GM21723 (cell line): ENCODE results near the gene RNF214.

ENCODE experiments used
- ATAC-seq: cut with Tn5 transposase; IDR thresholded peaks from one replicate; pipeline ENCODE4 v1.9.1; 2021; ENCODE audit warnings: mild to moderate bottlenecking, moderate library complexity; ENCODE audit not compliant: unreplicated experiment

RNF214 gene

DNA sequence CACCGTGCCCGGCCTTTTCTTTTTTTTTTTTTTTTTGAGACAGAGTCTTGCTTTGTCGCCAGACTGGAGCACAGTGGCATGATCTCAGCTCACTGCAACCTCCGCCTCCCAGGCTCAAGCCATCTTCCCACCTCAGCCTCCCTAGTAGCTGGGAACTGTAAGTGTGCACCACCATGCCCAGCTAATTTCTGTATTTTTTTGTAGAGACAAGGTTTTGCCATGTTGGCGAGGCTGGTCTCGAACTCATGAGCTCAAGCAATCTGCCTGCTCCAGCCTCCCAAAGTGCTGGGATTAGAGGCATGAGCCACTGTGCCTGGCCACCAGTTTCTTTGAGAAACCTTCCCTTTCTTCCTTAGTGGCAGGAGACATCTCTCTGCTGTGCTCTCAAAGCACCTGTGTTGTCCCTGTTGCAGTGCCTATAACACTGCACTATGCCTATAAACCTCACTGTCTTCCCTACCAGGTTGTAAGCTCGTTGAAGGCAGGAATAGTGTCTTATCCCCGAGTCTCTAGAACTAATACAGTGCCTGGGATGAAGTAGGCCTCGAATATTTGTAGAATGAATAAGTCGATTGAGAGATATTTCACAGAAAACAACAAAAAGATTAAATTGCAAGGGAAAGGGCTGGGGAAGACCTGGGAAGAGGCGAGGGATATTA is 19.6 kb upstream of the RNF214 start:
- ATAC-seq, result no peak

DNA sequence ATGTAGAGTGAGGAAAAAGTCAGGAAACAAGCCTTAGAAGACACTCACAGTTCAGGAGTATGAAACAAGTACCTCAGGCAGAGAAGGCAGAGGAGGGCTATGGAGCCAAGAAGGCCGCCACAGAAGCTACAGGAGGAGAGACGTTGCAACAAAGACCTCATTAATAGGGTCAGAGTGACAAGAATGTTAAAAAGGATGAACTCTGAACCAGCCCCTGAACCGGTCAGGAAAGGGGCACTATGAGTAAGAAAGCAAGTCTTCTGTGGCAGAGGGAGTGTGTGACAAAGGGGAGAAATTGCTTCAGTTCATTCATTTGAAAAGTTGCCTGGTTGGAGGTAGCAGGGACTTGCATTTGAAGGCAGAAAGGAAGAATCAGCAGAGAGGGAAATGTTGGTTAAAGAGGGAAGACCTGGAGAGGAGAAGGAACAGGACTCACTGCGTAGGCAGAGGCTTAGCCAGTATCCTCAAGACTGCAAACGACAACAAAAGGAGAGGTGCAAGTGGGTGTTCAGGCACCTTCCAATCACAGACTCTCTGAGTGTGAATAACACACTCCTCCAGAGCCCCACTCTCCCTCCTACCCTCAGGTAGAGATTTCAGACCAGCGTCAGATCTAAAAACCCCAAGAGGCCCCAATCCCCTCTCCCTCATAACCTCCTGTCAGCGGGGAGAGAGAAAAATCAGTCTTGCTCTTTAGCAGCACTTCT is 17.9 kb upstream of the RNF214 start:
- ATAC-seq, result no peak

DNA sequence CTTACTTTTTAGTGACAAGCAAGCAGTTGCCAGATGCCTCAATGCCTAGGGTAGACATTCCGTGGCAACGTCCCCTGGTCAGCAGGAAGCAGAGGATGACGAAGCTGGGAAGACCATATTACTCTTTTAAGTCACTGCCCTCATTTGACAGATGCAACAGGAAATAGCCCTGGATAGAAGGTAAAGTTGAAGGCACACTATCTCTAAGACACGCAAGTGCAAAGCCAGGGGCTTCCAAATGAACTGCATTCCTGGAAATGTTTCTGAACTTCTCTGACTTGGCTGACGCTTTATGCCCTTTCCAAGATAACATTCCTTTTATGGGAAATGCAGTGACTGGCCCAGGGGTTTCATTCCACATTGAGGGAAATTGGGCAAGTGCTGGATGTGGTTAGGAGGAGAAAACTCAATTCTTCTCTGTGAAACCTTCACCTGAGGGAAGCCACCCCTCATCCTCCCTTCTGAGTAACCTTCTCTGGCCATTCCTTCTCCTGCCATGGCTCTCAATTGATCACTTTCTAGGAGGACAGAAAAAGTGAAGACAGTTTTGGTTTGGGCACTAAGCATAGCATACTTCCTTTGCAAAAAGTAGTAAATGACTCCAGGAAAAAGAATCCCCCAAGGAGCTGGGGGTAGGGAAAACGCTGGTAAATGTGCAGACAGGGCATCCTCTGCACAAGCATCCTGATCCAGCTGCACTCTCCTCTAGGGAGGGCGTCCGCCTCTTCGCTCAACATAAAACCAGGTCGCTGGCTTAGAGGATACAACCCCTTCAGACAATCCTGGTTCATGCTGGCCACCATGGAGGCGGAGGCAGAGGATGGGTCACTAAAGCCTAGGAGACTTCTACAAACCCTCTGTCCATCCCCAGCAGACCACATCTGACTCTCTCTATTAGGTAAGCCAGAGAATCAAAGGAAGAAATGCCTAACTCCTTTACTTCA is 15.1 kb upstream of the RNF214 start:
- no peak for ATAC-seq

DNA sequence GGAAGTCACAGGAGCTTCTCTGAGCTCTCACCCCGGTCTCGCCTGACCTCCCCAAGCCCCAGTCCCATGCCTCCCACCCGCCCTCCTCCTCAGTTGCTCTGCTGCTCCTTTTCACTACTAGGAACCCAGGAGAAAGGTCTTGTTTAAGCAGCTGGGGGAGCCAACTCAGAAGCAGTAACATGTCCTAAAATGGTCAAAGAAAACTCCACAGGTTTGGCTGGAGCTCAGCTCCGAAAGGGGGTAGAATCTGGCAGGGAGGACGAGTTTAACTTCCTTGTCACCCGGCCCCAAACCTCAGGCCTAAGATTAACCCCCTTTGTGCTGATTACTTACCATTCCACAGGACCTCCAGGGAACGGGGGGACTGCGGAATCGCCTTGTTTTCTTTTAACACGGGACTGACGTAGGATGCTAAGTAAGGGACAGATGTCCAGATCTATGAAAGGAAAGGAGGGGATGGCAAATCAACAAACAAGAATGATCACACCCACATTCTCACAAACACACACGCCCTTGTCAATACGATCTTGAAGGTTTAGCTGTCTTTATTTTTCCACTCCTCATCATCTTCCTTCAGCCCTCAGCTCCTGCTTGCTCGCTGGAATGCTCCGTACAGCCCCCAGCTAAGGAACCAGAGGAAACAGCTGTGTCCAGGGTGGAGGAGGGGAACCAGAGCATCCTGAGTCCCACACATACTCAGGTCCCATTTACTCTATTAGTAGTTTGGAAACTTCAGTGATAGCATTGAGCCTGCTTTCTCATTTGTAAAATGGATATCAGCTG is 14.1 kb upstream of the RNF214 start:
- no peak for ATAC-seq

DNA sequence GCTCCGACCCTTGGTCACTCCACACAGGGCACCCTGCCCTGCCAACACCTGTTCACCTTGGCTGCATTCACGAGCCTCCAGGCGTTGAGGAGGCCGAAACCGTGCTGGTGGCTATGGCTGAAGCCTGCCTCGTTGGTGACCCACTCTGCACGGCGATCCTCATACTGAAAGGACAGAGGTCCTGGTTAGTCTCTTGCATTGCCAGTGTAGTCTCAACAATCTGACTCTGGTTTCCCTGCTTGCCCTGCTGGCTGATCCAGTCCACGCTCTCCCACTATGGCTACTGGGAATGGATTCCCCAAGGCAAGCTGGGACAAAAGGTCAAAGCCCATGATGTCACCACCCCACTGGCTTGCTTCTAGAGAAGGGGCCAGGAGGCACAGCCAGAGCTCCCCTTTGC is 13.5 kb upstream of the RNF214 start:
- ATAC-seq, result no peak

DNA sequence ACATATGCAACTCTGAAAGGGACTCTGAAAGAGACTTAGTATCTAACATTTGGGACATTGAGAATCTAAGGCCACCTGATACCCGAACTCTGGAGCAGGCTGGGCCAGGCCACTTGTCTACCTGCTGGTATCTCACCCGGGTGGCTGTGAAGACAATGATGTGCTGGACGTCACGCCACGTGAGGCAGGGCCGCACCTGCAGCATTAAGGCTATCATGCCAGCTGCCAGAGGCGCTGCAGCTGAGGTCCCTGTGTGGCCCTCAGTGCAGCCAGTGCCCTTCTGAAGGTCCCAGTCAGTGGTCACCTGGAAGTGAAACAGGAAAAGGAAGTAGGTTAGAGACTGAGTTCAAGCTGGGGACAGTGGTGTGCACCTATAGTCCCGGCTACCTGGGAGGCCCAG is 13.0 kb upstream of the RNF214 start:
- no peak for ATAC-seq

DNA sequence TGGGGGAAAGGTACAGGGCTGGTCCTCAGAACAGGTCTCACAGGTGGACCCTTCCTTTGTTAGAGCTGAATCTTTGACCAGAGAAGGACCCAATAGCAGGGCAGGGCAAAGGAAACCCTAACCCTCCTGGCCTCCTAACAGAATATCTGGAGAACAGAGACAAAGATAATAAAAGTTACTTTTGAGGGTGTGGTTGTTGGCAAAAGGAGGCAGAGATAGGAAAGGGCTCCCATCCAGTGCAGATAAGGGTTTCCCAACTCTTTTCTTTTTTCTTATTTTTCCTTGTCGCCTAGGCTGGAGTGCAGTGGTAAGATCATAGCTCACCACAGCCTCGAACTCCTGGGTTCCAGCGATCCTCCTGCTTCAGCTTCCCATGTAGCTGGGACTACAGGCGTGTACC is 12.5 kb upstream of the RNF214 start:
- ATAC-seq, result no peak

DNA sequence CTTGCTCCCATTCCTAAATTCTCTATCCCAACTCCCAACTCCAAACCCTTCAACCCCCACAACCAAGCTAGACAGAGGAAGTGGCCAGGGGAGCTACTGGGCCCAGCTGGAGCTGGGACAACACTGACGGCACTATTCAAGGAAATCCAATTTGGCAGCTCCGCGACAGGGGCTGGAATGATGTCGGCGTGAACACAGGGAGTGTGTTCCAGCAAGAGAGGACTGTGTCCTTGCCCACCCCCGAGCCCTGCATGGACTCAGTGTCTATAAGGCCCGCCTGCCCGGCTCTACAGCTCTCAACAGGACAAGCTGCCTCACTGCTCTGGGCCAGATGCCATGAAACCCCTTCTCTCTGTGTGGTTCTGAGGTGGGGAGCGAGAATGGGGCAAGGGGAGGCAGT is 11.9 kb upstream of the RNF214 start:
- ATAC-seq, result no peak

DNA sequence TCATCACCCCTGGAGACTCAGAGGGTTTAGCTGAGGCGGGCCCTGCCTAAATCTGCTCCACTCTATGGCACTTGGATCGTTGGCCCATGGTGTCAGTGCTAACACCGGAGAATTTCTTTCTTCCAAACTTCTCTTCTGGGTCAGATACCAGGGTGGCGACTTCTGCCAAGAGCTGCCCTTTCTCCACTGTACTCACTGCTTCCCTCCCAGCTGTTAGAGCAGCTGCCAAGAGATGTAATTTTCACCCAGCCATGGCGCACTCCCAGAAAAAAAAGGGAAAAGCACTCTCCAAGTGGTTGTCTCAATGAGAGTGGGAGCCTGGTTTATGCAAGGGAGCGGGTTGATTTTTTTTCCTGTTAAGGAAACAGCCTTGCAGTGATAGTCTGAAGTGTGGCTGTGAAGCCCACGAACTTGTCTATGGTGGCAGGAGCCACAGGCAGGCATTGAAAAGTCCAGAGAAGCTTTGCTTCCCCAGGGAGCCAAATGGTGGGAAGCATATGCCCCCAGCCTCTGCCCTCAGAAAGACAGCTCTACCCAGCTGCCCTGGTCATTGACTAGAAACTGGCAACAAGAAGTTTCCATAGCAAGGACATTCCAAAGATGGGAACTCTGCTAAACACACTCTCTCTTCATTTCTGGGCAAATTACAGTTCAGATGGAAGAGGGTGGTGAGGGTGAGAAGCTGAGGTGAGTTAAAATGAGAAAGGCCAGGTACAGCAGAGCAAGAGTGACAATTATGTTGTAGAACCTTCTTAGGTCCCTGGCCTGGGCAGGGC is 11.3 kb upstream of the RNF214 start:
- ATAC-seq, result no peak

DNA sequence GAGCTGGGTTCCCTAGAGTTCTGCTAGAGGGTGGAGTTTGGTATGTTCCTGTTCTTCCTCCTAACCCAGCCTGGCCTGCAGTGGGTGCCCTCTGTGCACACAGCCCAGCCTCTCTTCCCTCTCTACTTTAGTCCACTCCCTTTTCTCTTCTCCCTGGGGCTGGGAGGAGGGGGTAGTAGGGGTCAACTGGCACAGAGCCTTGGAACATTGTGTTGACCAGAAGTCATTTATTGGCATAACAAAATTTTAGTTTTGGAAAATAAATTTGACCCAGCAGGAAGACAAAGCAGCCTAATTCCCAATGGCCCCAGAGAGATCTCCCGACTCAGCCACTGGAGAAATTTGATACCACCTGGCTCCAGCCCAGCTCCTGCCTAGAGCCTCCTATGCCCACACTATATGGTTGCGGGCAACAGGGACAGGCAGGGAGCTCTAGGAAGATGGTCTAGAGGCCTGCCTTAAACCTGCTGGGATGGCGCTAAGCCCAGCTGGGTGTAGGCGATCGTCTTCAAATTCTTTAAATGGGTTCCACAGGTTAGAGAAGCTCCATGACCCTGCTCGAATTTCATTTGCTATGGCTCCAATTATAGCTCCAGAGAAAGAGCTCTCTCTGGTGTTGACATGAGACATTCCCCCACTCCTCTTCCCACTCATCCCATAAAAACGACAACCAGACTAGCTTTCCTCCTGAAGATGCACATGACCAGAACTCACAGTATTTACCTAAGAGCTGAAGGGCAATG is 10.5 kb upstream of the RNF214 start:
- no peak for ATAC-seq

DNA sequence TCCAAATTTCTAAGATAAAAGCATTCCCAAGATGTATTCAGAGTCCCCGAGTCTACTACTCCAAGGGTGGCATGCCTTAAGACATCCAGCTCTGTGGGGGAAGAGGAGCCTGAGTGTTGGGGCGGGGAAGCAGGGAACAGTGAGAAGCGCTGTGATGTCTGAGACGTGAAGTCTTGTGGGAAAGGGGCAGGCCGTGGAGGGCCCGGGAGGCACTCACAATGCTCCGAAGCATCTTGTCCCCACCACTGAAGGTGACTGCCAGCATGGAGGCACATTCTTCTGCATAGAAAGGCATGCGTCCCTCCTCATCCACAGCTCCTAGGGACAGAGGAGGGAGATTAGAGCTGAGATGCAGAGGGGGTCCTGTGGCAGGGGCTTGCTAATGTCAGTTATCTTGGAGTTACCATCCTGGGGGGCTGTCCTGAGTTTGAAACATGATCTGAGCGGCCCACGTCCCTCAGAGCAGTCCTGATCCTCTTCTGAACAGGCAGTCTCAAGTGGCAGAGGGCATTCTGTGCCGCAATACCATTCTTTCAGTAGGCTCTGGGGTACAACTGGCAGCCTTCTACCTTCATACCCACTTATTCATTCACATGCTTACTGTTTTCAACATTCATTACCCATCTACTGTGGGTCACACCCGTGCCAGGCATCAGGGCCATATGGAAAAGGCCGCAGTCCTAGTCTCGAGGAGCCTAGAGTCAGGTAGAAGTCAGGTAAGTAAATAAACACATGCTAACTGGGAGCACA is 9.3 kb upstream of the RNF214 start:
- no peak for ATAC-seq

DNA sequence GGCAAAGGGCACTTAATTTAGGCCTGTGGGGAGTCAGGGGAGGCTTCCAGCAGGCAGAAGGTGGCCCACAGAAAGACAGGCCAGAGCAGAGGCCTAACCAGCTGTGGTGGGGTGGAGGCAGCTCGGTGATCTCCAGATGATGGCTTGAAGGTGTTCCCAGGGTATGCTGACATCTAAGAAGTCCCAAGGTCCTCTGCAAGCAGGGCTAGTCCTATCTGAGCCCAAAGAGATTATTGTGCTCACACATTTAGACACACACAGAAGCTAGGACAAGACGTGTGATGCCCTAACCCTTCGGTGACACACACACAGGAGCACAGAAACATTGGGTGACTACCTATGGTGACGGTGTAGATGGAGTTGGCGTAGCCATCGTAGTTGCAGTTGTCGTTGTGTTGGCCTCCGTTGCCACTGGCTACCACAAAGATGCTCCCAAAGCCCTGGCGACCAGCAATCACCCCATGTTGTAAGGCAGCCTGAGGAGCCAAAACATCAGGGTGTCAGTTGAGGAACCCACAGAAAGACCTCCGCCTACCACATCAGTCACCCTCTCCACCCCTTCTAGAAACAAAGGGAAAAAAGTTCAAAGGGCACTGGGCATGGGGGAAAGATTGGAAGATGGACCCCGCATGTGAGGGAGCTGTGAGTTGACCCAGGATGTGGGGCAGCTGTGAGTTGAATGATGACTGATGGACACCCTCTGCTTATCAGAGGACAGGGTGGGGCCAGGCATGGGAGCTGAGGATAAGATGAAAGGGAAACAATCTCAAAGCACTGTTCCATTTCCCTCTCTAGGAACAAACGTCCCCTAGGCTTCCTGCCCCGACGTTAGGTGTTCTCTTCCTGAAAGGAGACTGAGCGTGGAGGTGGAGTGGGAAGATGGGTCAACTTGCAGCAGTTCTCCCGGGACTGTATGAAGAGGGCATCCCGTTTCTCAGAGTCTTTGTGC is 8.5 kb upstream of the RNF214 start:
- ATAC-seq, result no peak

DNA sequence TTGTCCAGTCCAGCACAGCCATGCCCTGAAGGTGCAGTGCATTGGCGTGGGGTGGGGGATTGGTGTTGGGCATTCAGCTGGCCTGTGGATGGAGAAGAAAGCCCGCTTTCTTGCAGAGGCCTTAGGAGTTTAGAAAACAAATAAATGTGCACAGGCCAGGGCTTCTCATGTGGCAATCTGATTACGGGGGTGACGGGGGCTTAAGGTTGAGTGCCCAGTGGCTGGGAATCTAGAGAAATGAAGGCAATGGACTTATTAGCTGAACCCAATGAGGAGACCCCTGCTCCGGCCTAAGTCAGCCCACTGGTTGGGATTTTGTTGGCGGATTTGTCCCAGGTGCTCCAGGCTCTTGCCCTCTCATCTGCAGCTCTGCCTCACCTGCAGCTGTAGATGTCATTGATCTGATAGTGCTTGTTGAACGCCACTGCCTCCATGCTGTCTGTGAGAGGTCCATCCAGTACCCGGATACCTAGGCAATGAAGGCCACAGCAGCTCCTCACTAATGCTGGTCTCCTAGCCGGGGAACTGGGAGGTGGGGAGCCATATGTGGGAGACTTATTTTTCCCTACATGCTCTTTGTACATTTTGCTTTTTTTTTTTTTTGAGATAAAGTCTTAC is 6.8 kb upstream of the RNF214 start:
- no peak for ATAC-seq

DNA sequence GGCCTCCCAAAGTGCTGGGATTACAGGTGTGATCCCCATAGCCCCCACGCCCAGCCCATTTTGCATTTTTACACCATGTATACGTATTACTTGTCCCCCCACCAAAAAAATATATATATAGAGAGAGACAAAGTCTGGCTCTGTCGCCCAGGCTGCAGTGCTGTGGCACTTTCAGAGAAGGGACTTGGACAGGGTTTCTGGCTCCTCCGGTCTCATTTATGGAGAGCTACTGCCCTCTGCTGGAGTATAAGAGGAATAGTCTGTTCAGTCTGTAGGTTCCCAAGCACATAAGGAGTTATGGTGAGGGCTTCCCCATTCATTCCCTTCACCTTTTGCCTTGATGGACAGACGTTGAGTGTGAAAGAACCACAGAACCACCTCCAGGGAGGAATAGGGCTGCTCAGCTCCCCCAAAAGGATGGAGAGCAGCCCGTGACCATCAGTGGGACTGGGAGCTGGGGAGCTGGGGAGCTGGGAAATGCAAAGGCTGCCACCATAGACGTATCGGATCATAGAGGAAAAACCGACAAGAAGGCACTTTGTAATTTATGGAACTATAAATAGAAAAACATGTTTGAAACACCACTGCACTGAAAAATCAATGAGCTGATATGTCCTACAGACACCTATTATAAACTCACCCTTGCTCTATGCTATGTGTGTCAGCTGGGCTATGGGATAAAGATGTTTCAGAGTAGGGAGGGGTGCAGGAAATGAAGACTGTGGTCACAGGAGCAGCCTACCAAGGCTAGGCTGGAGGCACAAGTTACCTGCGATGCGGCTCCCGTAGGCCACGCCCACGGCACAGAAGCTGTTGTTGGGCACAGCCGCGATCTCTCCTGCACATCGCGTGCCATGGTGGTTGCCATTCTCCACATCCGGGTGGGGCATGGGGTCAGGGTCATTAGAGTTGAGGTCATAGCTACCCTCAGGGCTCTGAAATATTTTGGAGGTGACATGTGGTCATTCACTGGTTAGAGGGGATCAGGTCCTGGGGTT is 5.8 kb upstream of the RNF214 start:
- ATAC-seq, result peak; percentile 62

DNA sequence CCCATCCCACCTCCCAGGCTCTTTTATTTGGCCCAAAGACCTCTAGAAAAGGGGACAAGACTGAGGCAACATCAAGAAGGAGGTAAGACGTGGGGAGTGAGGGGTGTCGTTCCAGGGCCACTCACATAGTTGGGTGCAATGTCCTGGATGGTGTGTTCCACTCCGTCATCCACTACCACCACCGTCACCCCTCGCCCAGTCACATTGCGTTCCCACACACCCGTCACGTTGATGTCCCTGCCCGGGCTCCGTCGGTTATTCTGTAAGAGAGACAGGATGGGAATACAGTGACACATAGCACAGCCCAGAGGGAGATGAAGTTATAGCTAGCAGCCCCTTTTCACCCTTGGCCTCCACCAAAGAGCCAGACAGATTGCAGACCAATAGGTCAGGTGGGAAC is 4.4 kb upstream of the RNF214 start:
- ATAC-seq, result no peak

DNA sequence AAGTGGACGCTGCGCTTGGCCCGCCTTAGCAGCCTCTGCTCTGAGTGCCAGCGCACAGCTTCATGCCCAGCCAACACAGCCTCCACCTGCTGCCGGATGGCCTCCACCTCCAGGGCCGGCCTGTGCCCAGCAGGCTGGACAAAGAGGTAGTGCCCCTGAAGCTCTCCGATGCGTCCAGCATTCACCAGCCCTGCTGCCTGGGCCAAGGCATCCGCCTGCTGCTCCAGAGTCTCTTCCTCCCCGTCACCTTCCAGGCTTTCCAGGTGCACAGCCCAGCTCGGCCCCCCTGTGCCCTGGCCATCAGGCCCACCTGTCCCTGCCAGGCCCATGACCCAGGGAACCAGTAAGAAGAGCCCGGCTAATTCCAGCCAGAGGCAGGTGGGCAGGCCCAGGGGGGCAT is 3.1 kb upstream of the RNF214 start:
- ATAC-seq, result no peak
